HG03103 (cell line): ENCODE data around the gene SORCS3.

ENCODE experiments used
- ATAC-seq: cut with Tn5 transposase; IDR thresholded peaks from one replicate; pipeline ENCODE4 v1.9.1; 2021; ENCODE audit warnings: low read depth; ENCODE audit not compliant: unreplicated experiment

Gene SORCS3

DNA sequence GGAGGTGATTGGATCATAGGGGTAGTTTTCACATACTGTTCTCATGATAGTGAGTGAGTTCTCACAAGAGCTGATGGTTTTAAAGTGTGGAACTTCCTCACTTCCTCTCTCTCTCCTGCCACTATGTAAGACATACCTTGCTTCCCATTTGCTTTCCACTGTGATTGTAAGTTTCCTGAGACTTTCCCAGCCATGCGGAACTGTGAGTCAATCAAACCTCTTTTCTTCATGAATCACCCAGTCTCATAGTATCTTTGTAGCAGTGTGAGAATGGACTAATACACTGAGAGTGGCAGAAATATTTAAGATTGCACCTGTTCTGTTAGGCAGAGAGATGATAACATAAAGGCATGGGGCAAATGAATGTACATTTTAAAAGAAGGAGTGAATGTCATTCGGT is 507.8 kb downstream of the SORCS3 start:
- ATAC-seq = no peak

DNA sequence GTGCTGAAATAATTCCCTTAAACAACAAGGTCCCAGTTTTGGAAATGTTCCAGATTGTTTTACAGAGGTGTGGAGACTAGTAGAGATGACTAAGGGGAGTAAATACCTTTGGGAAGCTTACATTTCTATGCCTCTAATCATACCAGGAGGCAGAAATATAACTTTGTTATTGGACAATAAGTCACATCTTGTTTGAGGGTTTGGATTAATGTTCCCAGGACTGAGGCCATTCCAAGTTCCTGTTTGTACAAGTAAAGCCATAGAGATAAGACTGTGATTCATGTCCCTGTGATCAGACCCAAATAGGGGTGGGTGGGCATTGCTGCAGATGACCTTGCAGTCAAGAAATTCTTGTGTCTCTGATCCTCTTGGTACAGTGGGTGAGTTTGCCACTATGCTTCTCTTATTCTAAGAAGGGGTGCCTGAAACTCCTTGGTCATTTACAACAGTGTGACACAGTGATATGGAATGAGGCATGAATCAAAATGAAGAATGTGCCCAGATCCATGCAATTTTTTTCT is 508.3 kb downstream of the SORCS3 start:
- no peak for ATAC-seq

DNA sequence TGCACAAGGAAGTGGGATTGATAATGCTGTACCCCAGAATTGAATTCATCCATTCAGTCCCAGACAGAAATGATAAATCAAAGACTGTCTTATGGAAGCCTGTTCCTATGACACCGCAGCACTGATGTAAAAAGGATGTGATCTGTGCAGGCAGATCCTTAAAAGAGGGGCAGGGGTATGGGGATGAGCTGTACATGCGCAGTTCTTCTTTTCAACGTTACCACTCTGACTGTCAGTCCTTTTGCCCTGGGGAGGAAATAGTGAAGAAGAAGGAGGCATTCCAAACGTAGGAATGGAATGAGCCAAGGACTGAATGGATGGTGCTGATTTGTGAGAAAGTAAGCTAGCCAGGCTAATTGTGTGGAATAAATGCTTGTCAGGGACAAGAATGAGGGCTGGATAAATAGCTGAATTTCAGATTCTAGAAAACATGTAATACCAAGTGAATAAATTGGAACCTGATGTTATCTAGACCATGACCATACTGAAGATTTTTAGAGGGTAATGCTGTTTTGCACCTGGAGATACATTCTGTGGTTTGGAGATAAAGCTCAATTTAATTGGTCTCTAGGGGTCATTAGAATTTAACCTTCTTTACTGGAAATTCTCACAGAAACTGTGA is 509.3 kb downstream of the SORCS3 start:
- no peak for ATAC-seq

DNA sequence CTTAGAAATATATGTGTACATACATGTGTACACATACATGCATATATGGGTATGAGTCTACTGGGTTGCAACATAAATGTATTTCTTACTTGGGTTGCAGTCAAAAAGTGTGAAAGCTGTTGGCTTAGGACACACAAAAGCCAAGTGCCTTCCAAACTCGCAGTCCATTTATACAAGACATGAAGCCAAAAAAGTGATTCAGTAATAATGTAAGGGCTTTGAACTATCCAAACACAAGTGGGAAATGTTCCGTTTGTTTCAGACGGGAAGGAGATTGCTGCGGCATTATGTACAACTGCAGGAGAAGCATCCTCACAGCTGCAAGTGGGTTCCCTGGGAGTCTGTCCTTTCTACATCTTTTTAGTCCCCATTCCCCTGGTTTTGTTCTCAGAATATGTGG is 513.6 kb downstream of the SORCS3 start:
- ATAC-seq = no peak

- no peak for ATAC-seq
These were observed 518.2 kb downstream of the SORCS3 start for GRCh38 chr10:105159268-105159667.

- no peak for ATAC-seq
These were observed 520.1 kb downstream of the SORCS3 start for GRCh38 chr10:105161149-105161548.

GRCh38 chr10:105161767-105162166 is 520.7 kb downstream of the SORCS3 start:
- ATAC-seq = no peak

DNA sequence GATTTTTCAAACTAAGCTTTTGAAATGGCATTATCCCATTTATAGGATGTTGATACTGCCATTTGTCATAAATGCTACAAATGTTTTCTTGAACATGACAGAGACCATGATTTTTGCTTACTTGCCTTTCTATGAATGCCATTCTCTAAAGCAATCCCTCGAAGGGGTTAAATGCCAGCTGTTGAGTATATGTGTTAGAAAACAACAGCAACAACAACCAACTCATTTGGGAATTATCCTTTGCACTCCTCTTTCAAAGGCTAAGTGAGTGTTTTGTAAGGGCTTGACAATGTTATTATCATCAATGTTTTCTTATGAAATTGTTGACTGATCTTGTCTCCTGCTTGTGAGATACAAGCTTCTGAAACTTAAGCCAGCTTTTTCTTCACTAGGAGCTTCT is 529.4 kb downstream of the SORCS3 start:
- no peak for ATAC-seq

- no peak for ATAC-seq
These were observed 530.9 kb downstream of the SORCS3 start for GRCh38 chr10:105171945-105172344.

DNA sequence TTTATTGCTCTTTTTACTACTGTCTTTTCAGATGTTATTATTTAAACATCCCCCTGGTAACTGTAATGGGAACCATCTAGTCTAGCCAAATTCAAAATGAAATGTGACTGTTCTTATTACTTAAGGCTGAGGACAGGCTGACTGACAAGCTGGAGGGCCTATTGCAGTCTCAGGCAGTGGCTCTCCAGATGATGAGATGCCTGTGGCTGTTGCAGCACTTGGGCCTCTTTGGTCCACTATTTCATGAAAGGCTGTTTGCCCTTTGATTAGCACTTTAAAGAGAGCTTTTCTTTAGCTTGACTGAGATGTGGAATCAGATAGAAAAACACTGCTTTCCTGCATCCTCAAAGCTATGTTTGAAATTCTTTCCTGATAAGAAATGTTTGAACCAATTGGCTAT is 540.5 kb downstream of the SORCS3 start:
- no peak for ATAC-seq

DNA sequence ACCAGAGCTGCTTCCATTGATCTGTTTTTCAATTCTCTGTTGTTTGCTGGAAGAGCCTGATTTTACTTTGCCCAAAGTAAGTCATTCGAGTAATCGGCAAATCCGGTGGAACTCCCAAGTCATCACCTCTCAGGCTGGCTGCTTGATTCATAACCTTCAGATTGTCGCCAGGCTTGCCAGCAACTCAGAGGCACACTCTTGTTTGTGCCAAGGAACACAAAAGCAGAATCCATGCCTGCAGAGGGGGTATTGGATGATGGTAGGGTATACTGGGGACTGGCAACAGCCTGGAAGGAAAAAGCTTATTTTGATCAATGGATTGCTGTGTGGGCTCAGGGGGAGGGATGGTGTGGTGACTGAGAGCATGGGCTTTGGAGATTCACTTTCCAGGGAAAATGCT is 542.4 kb downstream of the SORCS3 start:
- ATAC-seq = no peak

DNA sequence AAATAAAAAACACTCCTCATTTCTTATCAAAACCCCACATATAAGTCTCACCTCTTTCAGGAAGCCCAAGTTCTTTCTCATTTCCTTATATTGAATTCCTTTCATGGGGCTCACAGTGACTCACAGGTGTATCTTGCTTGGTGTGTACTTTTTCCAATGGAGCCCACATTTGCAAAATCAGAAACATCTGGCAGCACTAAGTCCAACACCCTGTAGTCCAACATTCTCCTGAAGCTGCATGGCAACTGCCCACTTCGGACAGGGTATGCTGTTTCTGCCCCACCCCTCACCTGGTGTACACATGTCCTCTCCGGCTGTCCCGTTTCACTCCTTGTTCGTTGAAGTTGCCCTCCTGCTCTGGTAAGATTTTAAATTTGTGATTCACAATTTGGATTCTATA is 544.1 kb downstream of the SORCS3 start:
- no peak for ATAC-seq

GRCh38 chr10:105187243-105187642 is 546.2 kb downstream of the SORCS3 start:
- ATAC-seq = no peak

DNA sequence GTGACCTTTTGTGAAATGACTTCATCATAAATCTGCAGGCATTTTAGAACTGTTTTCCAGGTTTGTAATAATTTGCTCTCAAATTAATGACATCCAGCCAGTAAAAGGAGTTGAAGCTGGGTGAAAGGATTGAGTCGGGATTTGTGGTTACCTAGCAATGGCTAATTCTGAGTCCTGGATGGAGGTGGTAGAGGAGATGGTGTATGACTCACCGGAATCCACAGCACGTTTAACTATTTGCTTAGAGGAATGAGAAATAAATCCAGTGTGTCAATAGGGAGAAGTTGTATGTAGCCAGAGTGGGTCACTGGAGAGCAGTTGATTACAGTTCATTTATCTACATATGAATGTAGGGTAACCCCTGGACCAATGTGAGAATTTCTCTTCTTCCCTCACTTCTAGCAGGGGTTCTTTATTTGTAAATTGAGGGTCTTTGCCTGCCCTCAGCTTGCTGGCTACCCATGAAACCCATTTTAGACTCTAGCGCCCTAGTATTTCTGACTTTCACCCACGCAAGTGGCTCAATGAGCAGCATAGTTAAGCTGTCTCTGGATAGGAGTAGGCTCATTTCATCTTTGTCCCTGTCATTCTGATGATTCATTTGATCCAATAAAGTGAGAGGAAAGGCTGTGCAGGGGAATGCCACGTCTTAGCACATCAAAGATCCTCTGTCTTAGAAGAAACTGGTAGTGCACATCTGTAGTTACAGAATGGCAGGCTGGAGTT is 547.8 kb downstream of the SORCS3 start:
- ATAC-seq = no peak

DNA sequence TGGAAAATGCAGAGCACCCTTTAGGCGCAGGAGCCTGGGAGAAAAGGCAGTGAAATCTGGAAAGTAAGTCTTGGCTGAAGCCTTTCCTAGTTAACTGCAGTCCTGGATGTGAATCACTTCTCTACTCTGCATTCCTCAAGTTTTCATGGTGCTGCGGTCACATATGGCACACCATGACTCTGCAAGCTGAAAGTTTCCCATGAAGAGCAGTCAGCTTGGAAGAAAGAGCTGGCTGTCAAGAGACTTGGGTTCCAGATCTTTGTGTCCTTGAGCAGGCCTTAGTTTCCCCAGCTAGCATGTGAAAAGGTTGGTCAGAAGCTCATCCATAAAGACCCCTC is 548.3 kb downstream of the SORCS3 start:
- no peak for ATAC-seq

DNA sequence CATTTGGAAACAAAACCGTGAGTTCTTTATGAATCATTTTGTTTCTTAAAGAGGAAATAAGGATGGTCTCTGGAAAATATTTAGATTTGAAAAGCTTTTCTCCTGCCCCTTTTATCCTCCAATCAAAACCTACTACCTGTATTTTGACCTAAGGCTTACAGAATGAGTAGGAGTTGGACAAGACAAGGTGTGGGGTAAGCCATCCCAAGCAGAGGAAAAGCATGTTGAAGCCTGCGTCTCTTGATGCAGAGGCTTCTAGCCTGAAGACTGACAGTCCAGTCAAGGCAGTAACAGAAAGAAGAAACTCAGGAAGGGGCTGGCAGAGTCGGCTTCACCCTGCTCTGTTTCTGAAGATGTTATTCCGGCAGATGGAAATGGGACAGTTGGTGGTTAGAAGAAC is 551.1 kb downstream of the SORCS3 start:
- ATAC-seq = no peak

DNA sequence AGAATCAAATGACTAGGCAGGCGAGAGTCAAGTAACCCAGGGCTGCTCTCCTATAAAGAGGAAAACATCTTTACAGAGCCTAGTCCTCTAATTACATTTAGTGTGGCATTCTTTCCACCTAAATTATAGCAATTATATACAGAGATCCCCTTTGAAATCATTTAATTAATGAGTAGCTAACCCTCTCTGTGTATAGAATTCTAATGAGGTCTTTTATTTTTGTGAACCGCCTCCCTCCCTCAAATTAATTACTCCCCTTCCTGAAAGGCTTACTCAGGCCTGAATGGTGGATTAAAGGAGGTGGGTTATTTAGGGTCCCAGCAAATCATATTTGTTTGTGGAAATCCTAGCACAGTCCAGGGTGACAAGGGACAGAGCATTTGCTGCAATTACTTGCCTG is 551.8 kb downstream of the SORCS3 start:
- no peak for ATAC-seq

- ATAC-seq = no peak
These were observed 554.7 kb downstream of the SORCS3 start for GRCh38 chr10:105195831-105196230.

- ATAC-seq = no peak
These were observed 556.7 kb downstream of the SORCS3 start for GRCh38 chr10:105197598-105198364.

- ATAC-seq = no peak
These were observed 565.5 kb downstream of the SORCS3 start for GRCh38 chr10:105206616-105207015.

GRCh38 chr10:105207476-105207995 is 566.4 kb downstream of the SORCS3 start:
- no peak for ATAC-seq
